ENCODE data around the gene CEP290. TPM values are rescaled to one million over a fixed set of nuclear protein-coding genes. Genes with fewer than 3 reads are reported as not detected.

The CEP290 gene
- polyA plus RNA-seq, 1 experiment, result 8.1 TPM

DNA sequence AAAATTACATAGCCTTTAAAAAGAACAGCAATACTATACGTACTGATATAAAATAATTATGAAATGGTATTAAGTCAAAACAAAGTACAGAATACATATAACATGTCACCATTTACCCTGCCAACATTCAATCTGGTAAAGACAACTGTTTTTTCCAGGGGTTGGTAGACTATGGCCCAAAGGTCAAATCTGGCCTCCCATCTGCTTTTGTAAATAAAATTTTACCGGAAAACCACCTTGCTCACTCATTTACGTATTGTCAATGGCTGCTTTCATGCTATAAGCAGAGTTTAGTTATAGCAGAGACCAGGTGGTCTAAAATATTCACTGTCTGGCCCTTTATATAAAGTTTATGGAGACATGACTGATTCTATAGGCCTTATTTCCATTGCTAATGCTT lies 14.0 kb downstream of the CEP290 start:
- Histone ChIP-seq H3K27ac (ENCODE audit: low read depth, low read length) (no peak overlapping the region), H3K27me3 (ENCODE audit: control insufficient read depth, insufficient read depth, low read length) (no peaks in the 10 kb centered on the region), H3K4me3 (ENCODE audit: low read depth, low read length) (no peak overlapping the region), H3K9me3 (ENCODE audit: control insufficient read depth, insufficient read depth, low read length) (no peaks in the 10 kb centered on the region)
- TF ChIP-seq CTCF (IDR thresholded peaks at IDR 0.05; ENCODE audit: low read depth, low read length), result no peak
- DNase-seq (ENCODE audit: low read depth, low spot score), result no peak
- ChIA-PET CTCF (no interaction called here), POLR2A (no interaction called here)

- no peak overlapping the region for H3K4me3 ChIP-seq (ENCODE audit: low read depth, low read length)
- H3K27ac ChIP-seq (ENCODE audit: low read depth, low read length), result no peak overlapping the region
- TF ChIP-seq CTCF (IDR thresholded peaks at IDR 0.05; ENCODE audit: low read depth, low read length), result no peak
- CTCF ChIA-PET, result no interaction called here
- DNase-seq (ENCODE audit: low read depth, low spot score), result no peak
- H3K9me3 ChIP-seq (ENCODE audit: control insufficient read depth, insufficient read depth, low read length), result no peaks in the 10 kb centered on the region
- H3K27me3 ChIP-seq (ENCODE audit: control insufficient read depth, insufficient read depth, low read length), result no peaks in the 10 kb centered on the region
- POLR2A ChIA-PET, result no interaction called here
Observed at GRCh38 chr12:88127099-88127498, 14.8 kb downstream of the CEP290 start.

DNA sequence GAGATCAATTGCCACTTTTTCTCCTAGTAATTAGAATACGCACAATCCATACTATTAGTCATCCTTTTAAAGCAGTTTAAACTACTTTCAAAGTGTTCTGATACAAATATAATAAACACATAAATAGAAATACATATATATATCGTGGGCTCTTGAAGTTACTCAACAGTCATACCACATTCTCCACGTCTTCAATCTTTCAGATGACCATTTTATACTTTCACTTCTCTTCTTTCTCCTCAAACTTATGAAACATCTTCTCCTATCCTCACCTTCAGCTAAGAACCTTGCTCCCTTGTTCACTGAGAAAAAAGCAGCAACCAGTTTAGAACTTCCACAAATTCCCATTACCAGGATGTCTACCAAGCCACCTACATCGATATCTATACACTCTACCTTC lies 19.2 kb downstream of the CEP290 start:
- no peak for TF ChIP-seq CTCF (IDR thresholded peaks at IDR 0.05; ENCODE audit: low read depth, low read length)
- H3K9me3 ChIP-seq (ENCODE audit: control insufficient read depth, insufficient read depth, low read length), result no peaks in the 10 kb centered on the region
- H3K27ac ChIP-seq (ENCODE audit: low read depth, low read length), result no peak overlapping the region
- no peak for DNase-seq (ENCODE audit: low read depth, low spot score)
- H3K4me3 ChIP-seq (ENCODE audit: low read depth, low read length), result no peak overlapping the region
- no peaks in the 10 kb centered on the region for H3K27me3 ChIP-seq (ENCODE audit: control insufficient read depth, insufficient read depth, low read length)
- ChIA-PET CTCF (no interaction called here), POLR2A (no interaction called here)

DNA sequence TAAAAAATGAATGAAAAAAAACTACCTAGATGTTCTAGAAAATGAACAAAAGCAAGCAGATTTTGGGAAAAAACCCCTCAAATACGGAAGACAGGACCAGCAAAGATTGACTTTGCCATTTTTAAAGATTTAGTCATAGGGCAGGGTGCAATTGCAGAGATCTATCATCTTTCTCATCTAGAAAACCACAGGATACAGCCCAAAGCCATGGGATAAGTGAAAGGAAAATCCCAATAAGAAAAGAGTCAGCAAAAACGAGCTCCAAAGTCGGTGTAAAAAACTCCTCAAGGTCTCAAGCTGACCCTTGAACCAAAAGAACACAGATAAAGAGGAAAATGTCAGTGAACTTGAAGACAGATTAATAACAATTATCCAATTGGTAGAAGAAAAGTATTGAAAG lies 28.0 kb downstream of the CEP290 start:
- no peaks in the 10 kb centered on the region for H3K9me3 ChIP-seq (ENCODE audit: control insufficient read depth, insufficient read depth, low read length)
- POLR2A ChIA-PET, result no interaction called here
- no peak overlapping the region for H3K27ac ChIP-seq (ENCODE audit: low read depth, low read length)
- CTCF ChIA-PET, result no interaction called here
- H3K27me3 ChIP-seq (ENCODE audit: control insufficient read depth, insufficient read depth, low read length), result no peaks in the 10 kb centered on the region
- TF ChIP-seq CTCF (IDR thresholded peaks at IDR 0.05; ENCODE audit: low read depth, low read length), result no peak
- no peak for DNase-seq (ENCODE audit: low read depth, low spot score)
- no peak overlapping the region for H3K4me3 ChIP-seq (ENCODE audit: low read depth, low read length)

GRCh38 chr12:88111074-88111652 lies 30.7 kb downstream of the CEP290 start:
- Histone ChIP-seq H3K27me3 (ENCODE audit: control insufficient read depth, insufficient read depth, low read length) (no peaks in the 10 kb centered on the region), H3K4me3 (ENCODE audit: low read depth, low read length) (no peak overlapping the region), H3K9me3 (ENCODE audit: control insufficient read depth, insufficient read depth, low read length) (no peaks in the 10 kb centered on the region), H3K27ac (ENCODE audit: low read depth, low read length) (no peak overlapping the region)
- peak; percentile 38; the same call in 1 of the 2 replicates for TF ChIP-seq CTCF (IDR thresholded peaks at IDR 0.05; ENCODE audit: low read depth, low read length)
- ChIA-PET CTCF (interaction anchor here (1.0 kb wide), 1 partner anchor 12 kb away, joined by 3 read pairs; no protein-coding TSS in a partner anchor), POLR2A (no interaction called here)
- no peak for DNase-seq (ENCODE audit: low read depth, low spot score)
